ENCODE measurements around the gene TKFC.

Gene TKFC

GRCh38 chr11:61339490-61339878 lies 6.5 kb downstream of the TKFC start:
- CTCF ChIA-PET = interaction anchor here (0.8 to 10.1 kb wide), 4 partner anchors 11 to 89 kb away, joined by 3 to 926 read pairs (median 178); partner anchors contain the start of genes CYB561A3, TMEM138 and TMEM216
- POLR2A ChIA-PET = no interaction called here
- no peak for DNase-seq (ENCODE audit: low read depth, low spot score)
- H3K4me3 ChIP-seq (ENCODE audit: low read depth, low read length) = no peak overlapping the region
- no peak for TF ChIP-seq CTCF (IDR thresholded peaks at IDR 0.05; ENCODE audit: insufficient read depth, low read length, missing control alignments)

GRCh38 chr11:61340979-61341378 lies 8.0 kb downstream of the TKFC start:
- no peak overlapping the region for H3K4me3 ChIP-seq (ENCODE audit: low read depth, low read length)
- TF ChIP-seq CTCF (IDR thresholded peaks at IDR 0.05; ENCODE audit: insufficient read depth, low read length, missing control alignments) = no peak
- ChIA-PET CTCF (interaction anchor here (10.1 kb wide), 1 partner anchor 44 kb away, joined by 926 read pairs; the partner anchor contains the start of gene TMEM216), POLR2A (interaction anchor here (1.7 kb wide), 1 partner anchor 20 kb away, joined by 7 read pairs; the partner anchor contains the start of genes CYB561A3 and TMEM138)
- no peak for DNase-seq (ENCODE audit: low read depth, low spot score)

- no peak for TF ChIP-seq CTCF (IDR thresholded peaks at IDR 0.05; ENCODE audit: insufficient read depth, low read length, missing control alignments)
- ChIA-PET POLR2A (interaction anchor here (0.5 to 1.7 kb wide), 3 partner anchors 19 to 68 kb away, joined by 3 to 7 read pairs (median 3); partner anchors contain the start of genes CYB561A3 and TMEM138), CTCF (interaction anchor here (1.0 to 10.1 kb wide), 3 partner anchors 8 to 43 kb away, joined by 4 to 926 read pairs (median 5); partner anchors contain the start of genes DDB1, TKFC and TMEM216)
- DNase-seq (ENCODE audit: low read depth, low spot score) = no peak
- no peak overlapping the region for H3K4me3 ChIP-seq (ENCODE audit: low read depth, low read length)
These were observed 8.7 kb downstream of the TKFC start for GRCh38 chr11:61341706-61342105.

GRCh38 chr11:61342207-61342803 lies 9.3 kb downstream of the TKFC start:
- ChIA-PET POLR2A (interaction anchor here (0.6 to 1.7 kb wide), 2 partner anchors 19 to 36 kb away, joined by 3 to 7 read pairs; partner anchors contain the start of genes CYB561A3 and TMEM138), CTCF (interaction anchor here (1.0 to 10.1 kb wide), 3 partner anchors 9 to 43 kb away, joined by 4 to 926 read pairs (median 5); partner anchors contain the start of genes DDB1, TKFC and TMEM216)
- no peak overlapping the region for H3K4me3 ChIP-seq (ENCODE audit: low read depth, low read length)
- TF ChIP-seq CTCF (IDR thresholded peaks at IDR 0.05; ENCODE audit: insufficient read depth, low read length, missing control alignments) = no peak
- DNase-seq (ENCODE audit: low read depth, low spot score) = no peak

- POLR2A ChIA-PET = no interaction called here
- H3K4me3 ChIP-seq (ENCODE audit: low read depth, low read length) = no peak overlapping the region
- CTCF ChIA-PET = interaction anchor here (1.1 to 27.5 kb wide), 4 partner anchors 7 to 191 kb away, joined by 3 to 352 read pairs (median 4); partner anchors contain the start of genes DDB1 and TKFC
- TF ChIP-seq CTCF (IDR thresholded peaks at IDR 0.05; ENCODE audit: insufficient read depth, low read length, missing control alignments) = no peak
- no peak for DNase-seq (ENCODE audit: low read depth, low spot score)
These were observed 11.0 kb downstream of the TKFC start for GRCh38 chr11:61343792-61344745.
